Right ventricle myocardium inferior (tissue), 1 donor: ENCODE results near the gene MARCHF9. TPM values are rescaled to one million over a fixed set of nuclear protein-coding genes. Genes with fewer than 3 reads are reported as not detected.

Source experiments
- ATAC-seq: fragments of 200-7000 bp; cut with Tn5 transposase; one replicate; pipeline ENCODE4 v1.9.1; 2020; ENCODE audit warnings: mild to moderate bottlenecking, moderate library complexity
- DNase-seq: peaks from one replicate; pipeline ENCODE4 v3.0.0; 2021; ENCODE audit errors: missing footprints
- intact Hi-C: fragments of 100-400 bp; cut with DNase I; formaldehyde crosslinking; loops from one replicate; pipeline ENCODE4 v1.11.0; 2022
- total RNA-seq: library from RNA; stranded (reverse); fragmentation: NEBNext Ultra II Directional; extraction: Animal tissue kit (Norgen Biotek cat#: 25700); gene quantifications from one replicate; pipeline ENCODE4 v1.2.1, GENCODE V29; 2021
- donor health status: DM: no; HTN: yes; CAD: no; lungs with severe emphysema.

The MARCHF9 gene
- total RNA-seq, 1 donor from 2014 or later: 14.5 TPM

DNA sequence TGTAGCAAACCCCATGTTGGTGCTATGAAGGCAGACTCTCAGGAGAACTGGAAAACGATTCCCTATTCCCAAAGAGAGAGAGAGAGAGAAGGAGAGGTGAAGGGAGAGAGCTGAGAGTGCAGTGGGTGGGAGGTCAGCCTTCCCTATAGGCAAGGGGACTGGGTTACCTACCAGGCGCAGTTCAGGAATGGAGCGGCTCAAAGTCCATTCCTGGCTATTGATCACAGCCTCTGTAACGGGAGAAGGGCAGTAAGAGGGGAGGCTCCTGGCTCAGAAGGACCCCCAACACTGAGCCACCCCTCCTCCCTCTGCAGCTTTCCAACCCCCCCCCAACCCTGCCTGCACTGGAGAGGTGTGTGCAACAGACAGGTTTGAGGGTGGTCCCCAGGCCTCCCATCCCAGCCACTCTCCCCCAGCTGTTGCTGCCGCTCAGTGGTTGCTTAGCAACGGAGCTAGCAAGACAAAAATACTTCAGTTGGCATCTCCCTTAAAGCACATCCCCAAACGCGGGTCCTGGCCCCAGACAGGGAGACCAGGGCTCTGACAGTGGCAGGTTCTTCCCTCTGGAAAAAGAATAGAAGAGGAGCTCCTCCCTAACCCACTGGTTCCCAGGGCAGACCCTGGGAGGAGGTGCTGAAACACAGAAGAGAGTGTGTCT lies 19.6 kb upstream of the MARCHF9 start:
- intact Hi-C loops: no loop called here
- DNase-seq (no peak), ATAC-seq (no peak)

GRCh38 chr12:57735952-57736740 lies 18.8 kb upstream of the MARCHF9 start:
- no peak for DNase-seq
- intact Hi-C loops: no loop called here

GRCh38 chr12:57736741-57737466 lies 18.0 kb upstream of the MARCHF9 start:
- no peak for DNase-seq
- intact Hi-C loops: no loop called here
- no peak for ATAC-seq

More at GRCh38 chr12:57735952-57736740, 18.8 kb upstream of the MARCHF9 start:
- ATAC-seq: peak; percentile 24

- DNase-seq (no peak), ATAC-seq (no peak)
- intact Hi-C loops: no loop called here
Measured at GRCh38 chr12:57737467-57738460, 17.1 kb upstream of the MARCHF9 start.

DNA sequence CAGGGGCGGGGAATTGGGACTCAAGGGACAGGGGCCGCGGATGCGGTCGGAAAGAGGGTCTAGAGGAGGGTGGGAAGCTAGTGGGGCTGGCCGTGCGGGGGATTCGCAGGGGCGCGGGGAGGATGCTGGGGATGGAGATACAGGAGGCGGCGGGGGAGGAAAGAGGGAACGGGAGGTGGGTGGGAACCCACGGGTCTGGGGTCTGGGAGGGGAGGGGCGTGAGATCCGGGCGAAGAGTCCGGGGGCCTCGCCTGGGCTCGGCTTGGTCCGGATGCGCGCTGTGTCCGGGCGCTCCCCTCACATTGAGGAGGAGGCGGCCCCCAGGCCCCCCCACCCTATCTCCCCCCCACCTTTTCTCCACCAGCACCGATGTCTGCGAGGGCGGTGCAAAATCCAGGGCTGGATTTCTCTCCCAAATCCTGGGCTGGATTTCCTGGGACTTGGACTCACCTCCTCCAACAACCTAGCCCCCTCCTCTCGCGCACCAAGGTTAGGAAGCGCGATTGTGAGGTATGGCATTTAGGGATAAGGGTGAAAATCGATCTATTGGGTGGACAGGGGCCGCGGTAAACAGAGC lies 16.2 kb upstream of the MARCHF9 start, which contains the start of gene AGAP2:
AGAP2 (minus strand) TSS at position 82 of the 577 bp plus-strand sequence. CDS start 496 bp downstream, outside the sequence.
- DNase-seq: no peak
- intact Hi-C loops: no loop called here
- no peak for ATAC-seq

DNA sequence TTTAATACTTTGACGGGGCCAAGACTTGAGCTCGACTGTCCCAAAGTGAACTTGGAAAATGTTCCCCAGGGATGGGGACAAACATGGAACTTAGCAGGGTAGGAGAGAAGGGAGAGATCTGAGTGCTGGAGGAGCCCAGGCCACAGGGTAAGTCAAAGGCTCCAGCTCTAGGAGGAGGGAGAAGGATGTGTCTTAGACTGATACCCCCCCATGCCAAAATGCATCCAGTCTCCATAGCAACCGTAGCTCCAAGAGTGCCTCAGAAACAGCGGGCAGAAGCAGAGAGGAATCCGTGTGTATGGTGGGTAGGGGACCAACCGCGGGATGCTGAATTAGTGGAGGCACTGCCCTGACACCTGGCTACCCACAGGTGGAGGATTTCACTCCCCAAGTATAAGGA lies 15.5 kb upstream of the MARCHF9 start:
- no peak for DNase-seq
- ATAC-seq: no peak
- intact Hi-C loops: no loop called here

DNA sequence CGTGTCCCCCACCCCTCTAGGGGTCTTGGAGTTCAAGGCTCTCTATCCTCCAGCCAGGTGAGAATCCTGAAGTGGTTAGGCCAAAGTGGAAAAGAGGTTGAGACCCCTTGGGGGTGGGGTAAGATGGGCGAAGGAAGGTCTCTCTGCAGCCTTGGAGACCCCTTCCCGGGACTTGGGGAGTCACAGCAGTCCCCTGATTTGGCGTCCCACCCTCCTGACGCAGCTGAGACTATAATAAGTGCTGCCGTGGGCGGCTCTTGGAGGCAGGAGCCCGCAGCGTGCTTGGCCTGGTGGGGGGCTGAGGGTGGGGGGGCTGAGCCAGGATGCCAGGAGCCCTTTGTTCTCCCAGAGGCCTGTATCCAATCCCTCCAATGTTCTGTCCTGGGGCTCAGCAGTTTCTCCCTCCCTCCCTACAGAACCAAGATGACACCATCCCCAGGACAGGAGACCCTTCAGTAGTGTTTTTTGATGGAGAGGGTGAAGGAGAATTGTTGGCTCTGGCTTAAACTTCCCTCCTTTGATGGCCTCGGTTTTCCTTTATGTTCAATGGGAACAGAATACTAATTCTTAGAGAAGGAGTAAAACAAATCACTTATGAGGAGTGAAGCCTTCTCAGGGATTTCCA lies 14.9 kb upstream of the MARCHF9 start:
- intact Hi-C loops: no loop called here
- no peak for DNase-seq
- no peak for ATAC-seq

GRCh38 chr12:57740656-57741412 lies 14.1 kb upstream of the MARCHF9 start:
- intact Hi-C loops: no loop called here
- ATAC-seq (no peak), DNase-seq (no peak)

GRCh38 chr12:57741413-57741789 lies 13.5 kb upstream of the MARCHF9 start:
- ATAC-seq: no peak
- intact Hi-C loops: no loop called here

GRCh38 chr12:57741844-57742738 lies 12.8 kb upstream of the MARCHF9 start:
- DNase-seq (no peak), ATAC-seq (no peak)
- intact Hi-C loops: no loop called here

More at GRCh38 chr12:57741413-57741789, 13.5 kb upstream of the MARCHF9 start:
- DNase-seq: no peak

DNA sequence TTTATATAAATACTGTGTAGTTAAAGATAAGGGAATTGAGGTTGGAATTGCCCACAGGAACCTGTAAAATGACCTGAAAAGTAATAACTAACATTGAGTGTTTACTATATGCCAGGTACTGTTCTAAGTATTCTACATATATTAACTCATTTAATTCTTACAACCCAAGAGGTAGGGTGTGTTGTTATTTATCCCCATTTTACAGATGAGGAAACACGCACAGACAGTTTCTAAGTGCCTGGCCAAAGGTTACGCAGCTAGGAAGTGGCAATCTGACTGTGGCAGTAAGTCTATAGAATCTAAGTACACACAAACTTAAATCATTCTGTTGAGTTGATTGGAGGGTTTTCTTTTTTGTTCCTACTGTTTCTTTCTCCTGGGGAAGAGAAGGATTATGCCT lies 11.1 kb upstream of the MARCHF9 start:
- DNase-seq (no peak), ATAC-seq (no peak)
- intact Hi-C loops: no loop called here

DNA sequence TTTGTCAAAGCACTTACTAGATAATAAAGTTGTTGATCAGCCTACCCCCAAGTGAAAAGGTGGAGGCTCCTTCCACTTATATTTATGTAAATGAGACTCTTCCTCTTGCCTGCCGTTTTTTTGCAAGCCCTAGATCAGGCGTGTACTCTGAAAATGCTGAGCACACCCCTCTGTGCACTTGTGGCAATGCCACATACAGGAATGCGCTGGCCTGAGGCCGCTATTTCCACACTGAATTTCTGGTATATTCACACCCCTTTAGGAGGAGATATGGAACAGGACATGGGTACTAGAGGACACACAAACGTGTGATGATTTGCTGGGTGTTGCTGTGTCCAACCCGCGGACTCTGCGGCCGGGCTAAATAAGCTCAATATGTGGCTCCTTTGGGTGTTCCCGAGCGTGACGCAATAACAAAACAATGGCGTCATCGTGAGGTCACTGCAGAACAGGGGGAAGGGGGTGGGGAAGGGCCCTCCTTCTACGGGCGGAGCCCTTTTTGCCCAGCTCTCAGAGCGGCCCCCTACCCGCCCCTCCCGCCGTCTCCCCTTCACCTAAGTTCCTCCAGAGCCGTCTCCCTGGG lies 10.6 kb upstream of the MARCHF9 start:
- peak; percentile 83 for DNase-seq
- peak; percentile 62 for ATAC-seq
- intact Hi-C loops: no loop called here

GRCh38 chr12:57744777-57745484 lies 10.0 kb upstream of the MARCHF9 start, which contains the start of gene TSPAN31:
TSS of gene TSPAN31 (plus strand) at chr12:57745039. CDS start at chr12:57745155, 116 bp downstream.
- intact Hi-C loops: no loop called here
- DNase-seq: peak; percentile 98
- ATAC-seq: peak; percentile 95

DNA sequence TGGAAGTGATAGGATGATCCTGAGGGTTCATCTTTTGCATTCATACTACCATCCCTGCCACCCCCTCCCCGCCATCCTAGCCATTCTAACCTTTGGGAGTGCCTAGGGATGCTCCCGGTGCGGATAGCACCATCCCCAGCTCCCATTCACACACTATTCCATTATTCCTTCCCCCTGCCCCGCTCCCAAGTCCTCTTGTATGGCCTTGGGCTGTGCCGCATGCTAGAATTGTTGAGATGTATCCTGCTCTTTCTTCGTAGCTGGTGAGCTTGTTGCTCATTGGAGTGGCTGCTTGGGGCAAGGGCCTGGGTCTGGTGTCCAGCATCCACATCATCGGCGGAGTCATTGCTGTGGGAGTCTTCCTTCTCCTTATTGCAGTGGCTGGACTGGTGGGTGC lies 9.4 kb upstream of the MARCHF9 start:
- ATAC-seq (no peak), DNase-seq (no peak)
- intact Hi-C loops: no loop called here

DNA sequence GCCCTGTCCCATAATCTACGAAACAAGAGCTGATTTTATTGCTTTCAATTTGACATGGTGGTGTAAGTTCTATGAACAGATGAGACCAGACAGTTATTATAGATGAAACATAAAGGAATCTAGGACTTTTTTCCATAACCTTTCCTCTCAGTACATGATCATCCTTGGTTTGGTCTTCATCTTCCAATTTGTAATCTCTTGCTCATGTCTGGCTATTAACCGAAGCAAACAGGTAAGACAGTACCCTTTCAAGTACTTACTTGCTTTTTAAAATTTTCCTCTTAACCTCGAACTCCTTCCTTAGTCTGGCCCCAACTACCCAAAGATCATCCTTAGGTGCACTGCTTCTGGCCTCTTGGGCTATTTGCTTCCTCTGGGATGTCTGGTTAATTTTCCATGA lies 8.9 kb upstream of the MARCHF9 start:
- ATAC-seq (no peak), DNase-seq (no peak)
- intact Hi-C loops: no loop called here
